ENCODE measurements around the gene U2AF1L4. TPM values are rescaled to one million over a fixed set of nuclear protein-coding genes. Genes with fewer than 3 reads are reported as not detected.

Gene U2AF1L4
- total and polyA plus RNA-seq, 2 of the 4 experiments (the other 2 are of a cell fraction) = 6.1 to 15.0 TPM

GRCh38 chr19:35767288-35768081, 22.3 kb upstream of the U2AF1L4 start:
- H3K4me3 ChIP-seq (ENCODE audit: insufficient read depth, low read depth, low read length) = no peak overlapping the region
- intact Hi-C loops (cut with micrococcal nuclease) = no loop called here
- no peak overlapping the region for H3K9ac ChIP-seq (ENCODE audit: low read depth, low read length)
- no peak overlapping the region for H3K23ac ChIP-seq (ENCODE audit: low read depth, low read length)
- H2AK9ac ChIP-seq (replicated peaks; ENCODE audit: low read depth, low read length, poor library complexity) = no peak overlapping the region
- H2AK5ac ChIP-seq (ENCODE audit: low read depth, low read length) = no peak overlapping the region
- no peak overlapping the region for H3K14ac ChIP-seq (replicated peaks; ENCODE audit: low read depth, low read length)
- in situ Hi-C loops (cut with MboI; ENCODE audit: low sequenced_read_pairs) = no loop called here
- H3K79me1 ChIP-seq (ENCODE audit: low read depth in 1 of 2, low read length in 2 of 2) = no peaks in the 10 kb centered on the region
- H2BK20ac ChIP-seq (ENCODE audit: low read depth, low read length) = no peak overlapping the region
- H3K4me1 ChIP-seq (ENCODE audit: control insufficient read depth, insufficient read depth, low read length) = no peaks in the 10 kb centered on the region
- 88% methylated on average over 4 of the region's 34 CpGs; no CpG with 5 or more reads in 1 of the 2 experiments for WGBS, 2 experiments (ENCODE audit: extremely low coverage in 2 of 2, insufficient read length in 1 of 2)
- H2AFZ ChIP-seq (replicated peaks; ENCODE audit: low read length, poor library complexity) = no peak overlapping the region
- H3K9me3 ChIP-seq (ENCODE audit: control insufficient read depth, insufficient read depth, low read length) = no peaks in the 10 kb centered on the region
- no peak overlapping the region for H4K91ac ChIP-seq (ENCODE audit: insufficient read depth, low read depth, low read length)
- no peak overlapping the region for H3K56ac ChIP-seq (ENCODE audit: extremely low read depth, insufficient read depth, low read length)
- ATAC-seq (ENCODE audit: low read depth) = no peak; the same call in 1 of the 2 replicates
- no peak overlapping the region for H3K4me2 ChIP-seq (ENCODE audit: low read depth, low read length)
- no peak overlapping the region for H3K27ac ChIP-seq (ENCODE audit: insufficient read depth, low read length)
- H2BK15ac ChIP-seq (ENCODE audit: low read depth, low read length) = no peak overlapping the region
- no TSS peak for BruUV-seq (replicated peaks)
- TF ChIP-seq MAZ (IDR thresholded peaks at IDR 0.05; ENCODE audit: borderline replicate concordance, low read depth, low read length) = no peak
- TF ChIP-seq NFE2L2 (IDR thresholded peaks at IDR 0.05; ENCODE audit: low read depth, low read length) = no peak
- no peak for TF ChIP-seq CTCF (conservative IDR thresholded peaks at IDR 0.05; ENCODE audit: low read depth, low read length)
- no peak for TF ChIP-seq USF2 (IDR thresholded peaks at IDR 0.05; ENCODE audit: low read depth, low read length)
- TF ChIP-seq POLR2A (IDR thresholded peaks at IDR 0.05; ENCODE audit: low read depth, low read length) = no peak
- H2BK5ac ChIP-seq (ENCODE audit: low read depth, low read length, poor library complexity, severe bottlenecking) = no peak overlapping the region
- dilution Hi-C loops (cut with HindIII; ENCODE audit: low sequenced_read_pairs, unreplicated experiment) = no loop called here
- no peak overlapping the region for H3K18ac ChIP-seq (ENCODE audit: low read depth, low read length)
- H4K5ac ChIP-seq (ENCODE audit: low read depth, low read length) = no peak overlapping the region
- DNase-seq = no peak
- no peak overlapping the region for H4K8ac ChIP-seq (ENCODE audit: low read depth in 2 of 2, low read length in 2 of 2)
- peaks cover 20% of the 10 kb centered on the region for H3K36me3 ChIP-seq (ENCODE audit: control insufficient read depth, insufficient read depth, low read length)
- no peaks in the 10 kb centered on the region for H3K9me1 ChIP-seq (ENCODE audit: insufficient read depth, low read length)
- ChIA-PET CTCF (no interaction called here), POLR2A (ENCODE audit: unreplicated experiment) (no interaction called here)
- no peak overlapping the region for H3K4ac ChIP-seq (ENCODE audit: low read depth, low read length)
- H2BK120ac ChIP-seq (ENCODE audit: low read depth, low read length) = no peak overlapping the region
- H4K20me1 ChIP-seq (ENCODE audit: insufficient read depth, low read length) = no peaks in the 10 kb centered on the region
- no peaks in the 10 kb centered on the region for H3K27me3 ChIP-seq (ENCODE audit: control insufficient read depth, insufficient read depth, low read length)
